GM12878 (cell line): ENCODE data around the gene DOCK2.

Experiments
- ATF2 ChIP-seq: IDR thresholded peaks from 2 replicates; pipeline ENCODE4 v1.6.1; 2012; ENCODE audit warnings: low read length, inconsistent platforms
- CBX3 ChIP-seq: fragments of 200-600 bp; sonication (generic); IDR thresholded peaks from 2 replicates; pipeline ENCODE4 v1.6.1; 2016; ENCODE audit warnings: low read depth, borderline replicate concordance
- NBN ChIP-seq: fragments of 450-650 bp; IDR thresholded peaks from 2 replicates; pipeline ENCODE4 v1.6.1; 2016
- NFYA ChIP-seq: IDR thresholded peaks from 2 replicates; pipeline ENCODE4 v1.6.1; 2011; ENCODE audit warnings: low read depth, mild to moderate bottlenecking, low read length, improper control_type of control experiment, borderline replicate concordance
- PML ChIP-seq: IDR thresholded peaks from 2 replicates; pipeline ENCODE4 v1.6.1; 2012; ENCODE audit warnings: low read length, inconsistent platforms
- POLR2AphosphoS5 ChIP-seq: IDR thresholded peaks from 2 replicates; pipeline ENCODE4 v1.6.1; 2011; ENCODE audit warnings: mild to moderate bottlenecking, low read length, inconsistent platforms
- SIN3A ChIP-seq: IDR thresholded peaks from 2 replicates; pipeline ENCODE4 v1.6.1; 2012; ENCODE audit warnings: low read depth, low read length, improper control_type of control experiment
- ZZZ3 ChIP-seq: IDR thresholded peaks from 2 replicates; pipeline ENCODE4 v1.6.1; 2011; ENCODE audit warnings: low read depth; ENCODE audit not compliant: control insufficient read depth, insufficient read length
- TF ChIP-seq, protein P1 (sequence below), 3 experiments: IDR thresholded peaks in 2 of 3; conservative IDR thresholded peaks in 1 of 3; 2 replicates each; pipeline ENCODE4 v1.5.1; 2011; ENCODE audit warnings: low read depth in 3 of 3, low read length in 3 of 3, mild to moderate bottlenecking in 3 of 3, control low read depth in 2 of 3, moderate library complexity in 2 of 3, inconsistent platforms in 1 of 3, mixed read lengths in 1 of 3; ENCODE audit not compliant: control insufficient read depth in 2 of 3, insufficient read depth in 1 of 3; ENCODE audit errors: extremely low read depth in 1 of 3
- TF ChIP-seq, protein P2 (sequence below): IDR thresholded peaks from 2 replicates; pipeline ENCODE4 v1.6.1; 2012; ENCODE audit warnings: low read depth, low read length, improper control_type of control experiment

GRCh38 chr5:169869066-169869465, 232.0 kb downstream of the DOCK2 start:
- TF ChIP-seq, protein P1, sequence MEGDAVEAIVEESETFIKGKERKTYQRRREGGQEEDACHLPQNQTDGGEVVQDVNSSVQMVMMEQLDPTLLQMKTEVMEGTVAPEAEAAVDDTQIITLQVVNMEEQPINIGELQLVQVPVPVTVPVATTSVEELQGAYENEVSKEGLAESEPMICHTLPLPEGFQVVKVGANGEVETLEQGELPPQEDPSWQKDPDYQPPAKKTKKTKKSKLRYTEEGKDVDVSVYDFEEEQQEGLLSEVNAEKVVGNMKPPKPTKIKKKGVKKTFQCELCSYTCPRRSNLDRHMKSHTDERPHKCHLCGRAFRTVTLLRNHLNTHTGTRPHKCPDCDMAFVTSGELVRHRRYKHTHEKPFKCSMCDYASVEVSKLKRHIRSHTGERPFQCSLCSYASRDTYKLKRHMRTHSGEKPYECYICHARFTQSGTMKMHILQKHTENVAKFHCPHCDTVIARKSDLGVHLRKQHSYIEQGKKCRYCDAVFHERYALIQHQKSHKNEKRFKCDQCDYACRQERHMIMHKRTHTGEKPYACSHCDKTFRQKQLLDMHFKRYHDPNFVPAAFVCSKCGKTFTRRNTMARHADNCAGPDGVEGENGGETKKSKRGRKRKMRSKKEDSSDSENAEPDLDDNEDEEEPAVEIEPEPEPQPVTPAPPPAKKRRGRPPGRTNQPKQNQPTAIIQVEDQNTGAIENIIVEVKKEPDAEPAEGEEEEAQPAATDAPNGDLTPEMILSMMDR (IDR thresholded peaks at IDR 0.05 in 2 of 3, conservative IDR thresholded peaks at IDR 0.05 in 1 of 3; ENCODE audit: control insufficient read depth in 2 of 3, extremely low read depth in 1 of 3, insufficient read depth in 1 of 3, low read depth in 3 of 3, low read length in 3 of 3) = no peak
- TF ChIP-seq CBX3 (no peak), SIN3A (no peak), POLR2AphosphoS5 (no peak), PML (no peak), ATF2 (no peak), ZZZ3 (no peak), NBN (no peak), NFYA (no peak)
- TF ChIP-seq, protein P2, sequence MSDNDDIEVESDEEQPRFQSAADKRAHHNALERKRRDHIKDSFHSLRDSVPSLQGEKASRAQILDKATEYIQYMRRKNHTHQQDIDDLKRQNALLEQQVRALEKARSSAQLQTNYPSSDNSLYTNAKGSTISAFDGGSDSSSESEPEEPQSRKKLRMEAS = no peak
